ENCODE data around the gene CRISPLD2. TPM values are rescaled to one million over a fixed set of nuclear protein-coding genes. Genes with fewer than 3 reads are reported as not detected.

The CRISPLD2 gene
- polyA plus RNA-seq, 1 donor from 2014 or later = 0.06 TPM

- H3K27ac ChIP-seq (ENCODE audit: low read length) = no peak overlapping the region
- no peaks in the 10 kb centered on the region for H3K27me3 ChIP-seq (ENCODE audit: insufficient read depth, low read depth, low read length)
- no peak for TF ChIP-seq EZH2 (IDR thresholded peaks at IDR 0.05; ENCODE audit: borderline replicate concordance, insufficient read depth, low read length, poor library complexity, severe bottlenecking)
- no peak for TF ChIP-seq REST (IDR thresholded peaks at IDR 0.05; ENCODE audit: borderline replicate concordance)
- no peak for TF ChIP-seq SMC3 (conservative IDR thresholded peaks at IDR 0.05; ENCODE audit: poor library complexity)
- no peak for TF ChIP-seq EP300 (conservative IDR thresholded peaks at IDR 0.05; ENCODE audit: poor library complexity, severe bottlenecking)
- TF ChIP-seq MXI1 (conservative IDR thresholded peaks at IDR 0.05; ENCODE audit: poor library complexity, severe bottlenecking) = no peak
- TF ChIP-seq CTCF (IDR thresholded peaks at IDR 0.05; ENCODE audit: poor library complexity, severe bottlenecking) = no peak
- no peak for TF ChIP-seq TAF1 (IDR thresholded peaks at IDR 0.05; ENCODE audit: low read depth)
- no peak for TF ChIP-seq POLR2AphosphoS5 (IDR thresholded peaks at IDR 0.05)
- TF ChIP-seq RAD21 (conservative IDR thresholded peaks at IDR 0.05) = no peak
- H3K9me2 ChIP-seq (ENCODE audit: insufficient read depth, low read length) = no peaks in the 10 kb centered on the region
- no peaks in the 10 kb centered on the region for H3F3A ChIP-seq (ENCODE audit: insufficient read depth, low read length, poor library complexity, severe bottlenecking)
- H4K20me1 ChIP-seq (ENCODE audit: insufficient read depth) = no peaks in the 10 kb centered on the region
- H3K79me2 ChIP-seq (replicated peaks; ENCODE audit: insufficient read depth, low read length) = no peaks in the 10 kb centered on the region
- H3K4me2 ChIP-seq (ENCODE audit: low read length) = no peak overlapping the region
- H3K36me3 ChIP-seq (ENCODE audit: insufficient read depth, low read length) = no peaks in the 10 kb centered on the region
- no peaks in the 10 kb centered on the region for H3K9me3 ChIP-seq (ENCODE audit: low read length)
- no peak overlapping the region for H2AFZ ChIP-seq (ENCODE audit: low read depth, low read length)
- H3K4me3 ChIP-seq (ENCODE audit: low read length) = no peak overlapping the region
- H3K9ac ChIP-seq (ENCODE audit: low read length) = no peak overlapping the region
Observed at GRCh38 chr16:84791501-84791900, 28.3 kb upstream of the CRISPLD2 start.

GRCh38 chr16:84794186-84794585, 25.6 kb upstream of the CRISPLD2 start:
- TF ChIP-seq POLR2AphosphoS5 (IDR thresholded peaks at IDR 0.05) (no peak), EP300 (conservative IDR thresholded peaks at IDR 0.05; ENCODE audit: poor library complexity, severe bottlenecking) (no peak), MXI1 (conservative IDR thresholded peaks at IDR 0.05; ENCODE audit: poor library complexity, severe bottlenecking) (no peak), CTCF (IDR thresholded peaks at IDR 0.05; ENCODE audit: poor library complexity, severe bottlenecking) (no peak), REST (IDR thresholded peaks at IDR 0.05; ENCODE audit: borderline replicate concordance) (no peak), SMC3 (conservative IDR thresholded peaks at IDR 0.05; ENCODE audit: poor library complexity) (no peak), EZH2 (IDR thresholded peaks at IDR 0.05; ENCODE audit: borderline replicate concordance, insufficient read depth, low read length, poor library complexity, severe bottlenecking) (no peak)
- no peaks in the 10 kb centered on the region for H3K27me3 ChIP-seq (ENCODE audit: insufficient read depth, low read depth, low read length)
- no peak overlapping the region for H3K27ac ChIP-seq (ENCODE audit: low read length)

More at GRCh38 chr16:84794186-84794585, 25.6 kb upstream of the CRISPLD2 start:
- H4K20me1 ChIP-seq (ENCODE audit: insufficient read depth) = no peaks in the 10 kb centered on the region
- H3K9ac ChIP-seq (ENCODE audit: low read length) = no peak overlapping the region
- H3K9me2 ChIP-seq (ENCODE audit: insufficient read depth, low read length) = no peaks in the 10 kb centered on the region
- no peak overlapping the region for H2AFZ ChIP-seq (ENCODE audit: low read depth, low read length)
- no peak overlapping the region for H3K4me3 ChIP-seq (ENCODE audit: low read length)
- H3K79me2 ChIP-seq (replicated peaks; ENCODE audit: insufficient read depth, low read length) = no peaks in the 10 kb centered on the region
- H3K36me3 ChIP-seq (ENCODE audit: insufficient read depth, low read length) = no peaks in the 10 kb centered on the region
- no peaks in the 10 kb centered on the region for H3K9me3 ChIP-seq (ENCODE audit: low read length)
- H3F3A ChIP-seq (ENCODE audit: insufficient read depth, low read length, poor library complexity, severe bottlenecking) = no peaks in the 10 kb centered on the region
- H3K4me2 ChIP-seq (ENCODE audit: low read length) = no peak overlapping the region
